Peyer's patch (tissue), 4 donors: ENCODE results near the gene GNAQ. TPM values are rescaled to one million over a fixed set of nuclear protein-coding genes. Genes with fewer than 3 reads are reported as not detected.

Experiments
- DNase-seq, 3 donors: peaks; one replicate each; pipeline ENCODE4 v3.0.0-alpha.2; 2017 to 2019
- H3K27ac ChIP-seq, 4 donors: fragments of 200-600 bp; sonication (generic); one replicate each; pipeline ENCODE4 v1.5.1; 2016 to 2019
- H3K27me3 ChIP-seq, 2 donors: fragments of 200-600 bp; sonication (generic); one replicate each; pipeline ENCODE4 v1.5.1; 2019
- H3K36me3 ChIP-seq, 3 donors: fragments of 200-600 bp; sonication (generic); one replicate each; pipeline ENCODE4 v1.5.1; 2016 to 2019
- H3K4me1 ChIP-seq, 4 donors: fragments of 200-600 bp; sonication (generic); one replicate each; pipeline ENCODE4 v1.5.1; 2016 to 2019
- H3K4me3 ChIP-seq, 4 donors: fragments of 200-600 bp; sonication (generic); 1 replicate in 3 of 4; 2 replicates in 1 of 4; pipeline ENCODE4 v1.5.1; 2016 to 2019; ENCODE audit warnings: mild to moderate bottlenecking in 1 of 4
- H3K9me3 ChIP-seq, 4 donors: fragments of 200-600 bp; sonication (generic); one replicate each; pipeline ENCODE4 v1.5.1; 2016 to 2019; ENCODE audit warnings: mild to moderate bottlenecking in 1 of 4
- POLR2A ChIP-seq, 2 donors: fragments of 450-650 bp; IDR thresholded peaks; one replicate each; pipeline ENCODE4 v1.5.1; 2017; ENCODE audit warnings: antibody characterized with exemption in 2 of 2, mild to moderate bottlenecking in 2 of 2, moderate library complexity in 2 of 2
- total RNA-seq, 4 donors: library from RNA; depleted of rRNA; stranded (reverse); fragments of >200 nt; gene quantifications; one replicate each; pipeline ENCODE4 v1.1.0, GENCODE V29; 2016
- TF ChIP-seq, protein P1 (sequence below), 6 experiments: fragments of 450-650 bp in 4 of 6; fragments of 200-600 bp in 2 of 6; sonication (generic) in 1 of 6; IDR thresholded peaks; one replicate each; pipeline ENCODE4 v1.5.1; 2017 to 2019; ENCODE audit warnings: antibody characterized with exemption in 6 of 6, mild to moderate bottlenecking in 3 of 6, moderate library complexity in 1 of 6

GNAQ gene
- total RNA-seq, 4 donors from 2014 or later = 28.7 to 45.4 (median 33.5) TPM

DNA sequence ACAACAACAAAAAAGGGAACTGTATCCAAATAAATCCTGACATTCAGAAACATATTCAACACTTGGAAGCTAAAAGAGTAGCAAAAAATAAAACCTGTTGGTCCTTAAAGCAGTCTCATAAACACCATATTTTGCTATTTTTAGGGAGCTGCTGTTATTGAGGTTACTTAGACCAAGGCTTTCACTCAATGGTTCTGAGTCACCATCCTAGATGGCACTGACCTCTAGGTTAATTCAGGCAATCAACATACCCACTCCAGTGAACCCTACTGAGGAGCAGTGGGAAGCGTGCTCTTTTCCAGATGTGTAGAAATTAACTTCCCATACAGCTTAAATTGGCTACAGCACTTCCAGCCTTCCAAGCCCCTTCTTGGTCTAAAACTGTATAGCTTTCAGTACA lies 5.2 kb downstream of the GNAQ start:
- peaks cover 0 to 47% (median 2%) of the 10 kb centered on the region in 4 donors for H3K4me1 ChIP-seq
- H3K9me3 ChIP-seq = no peaks in the 10 kb centered on the region
- no peaks in the 10 kb centered on the region for H3K27me3 ChIP-seq
- DNase-seq = peak in 1 of 3 donors; percentile 62
- peak overlapping the region in 1 of 4 donors; percentile 23 for H3K27ac ChIP-seq
- H3K36me3 ChIP-seq = no peaks in the 10 kb centered on the region
- TF ChIP-seq POLR2A (IDR thresholded peaks at IDR 0.05) = no peak
- TF ChIP-seq, protein P1, sequence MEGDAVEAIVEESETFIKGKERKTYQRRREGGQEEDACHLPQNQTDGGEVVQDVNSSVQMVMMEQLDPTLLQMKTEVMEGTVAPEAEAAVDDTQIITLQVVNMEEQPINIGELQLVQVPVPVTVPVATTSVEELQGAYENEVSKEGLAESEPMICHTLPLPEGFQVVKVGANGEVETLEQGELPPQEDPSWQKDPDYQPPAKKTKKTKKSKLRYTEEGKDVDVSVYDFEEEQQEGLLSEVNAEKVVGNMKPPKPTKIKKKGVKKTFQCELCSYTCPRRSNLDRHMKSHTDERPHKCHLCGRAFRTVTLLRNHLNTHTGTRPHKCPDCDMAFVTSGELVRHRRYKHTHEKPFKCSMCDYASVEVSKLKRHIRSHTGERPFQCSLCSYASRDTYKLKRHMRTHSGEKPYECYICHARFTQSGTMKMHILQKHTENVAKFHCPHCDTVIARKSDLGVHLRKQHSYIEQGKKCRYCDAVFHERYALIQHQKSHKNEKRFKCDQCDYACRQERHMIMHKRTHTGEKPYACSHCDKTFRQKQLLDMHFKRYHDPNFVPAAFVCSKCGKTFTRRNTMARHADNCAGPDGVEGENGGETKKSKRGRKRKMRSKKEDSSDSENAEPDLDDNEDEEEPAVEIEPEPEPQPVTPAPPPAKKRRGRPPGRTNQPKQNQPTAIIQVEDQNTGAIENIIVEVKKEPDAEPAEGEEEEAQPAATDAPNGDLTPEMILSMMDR (IDR thresholded peaks at IDR 0.05) = no peak
- no peak overlapping the region for H3K4me3 ChIP-seq

DNA sequence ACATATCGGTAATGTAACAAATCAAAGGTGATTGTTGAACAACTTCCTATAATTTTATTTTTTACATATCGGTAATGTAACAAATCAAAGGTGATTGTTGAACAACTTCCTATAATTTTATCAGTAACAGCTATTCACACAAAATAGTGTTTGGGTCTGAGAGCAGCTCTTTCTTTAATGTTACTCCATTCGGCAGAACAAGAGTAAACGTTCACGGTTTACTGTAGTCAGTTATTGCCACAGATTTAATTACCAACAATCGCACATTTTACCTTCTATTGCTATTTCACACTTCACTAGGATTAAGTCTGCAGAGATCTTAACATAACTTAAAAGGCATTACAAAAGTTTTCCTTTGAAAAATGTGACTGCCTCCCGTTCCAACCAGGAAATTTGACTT lies 6.4 kb downstream of the GNAQ start:
- peaks cover 0 to 54% (median 2%) of the 10 kb centered on the region in 4 donors for H3K4me1 ChIP-seq
- no peaks in the 10 kb centered on the region for H3K36me3 ChIP-seq
- TF ChIP-seq, protein P1 (IDR thresholded peaks at IDR 0.05) = no peak
- TF ChIP-seq POLR2A (IDR thresholded peaks at IDR 0.05) = no peak
- no peak overlapping the region for H3K4me3 ChIP-seq
- no peaks in the 10 kb centered on the region for H3K9me3 ChIP-seq
- no peak for DNase-seq
- H3K27ac ChIP-seq = no peak overlapping the region
- no peaks in the 10 kb centered on the region for H3K27me3 ChIP-seq

DNA sequence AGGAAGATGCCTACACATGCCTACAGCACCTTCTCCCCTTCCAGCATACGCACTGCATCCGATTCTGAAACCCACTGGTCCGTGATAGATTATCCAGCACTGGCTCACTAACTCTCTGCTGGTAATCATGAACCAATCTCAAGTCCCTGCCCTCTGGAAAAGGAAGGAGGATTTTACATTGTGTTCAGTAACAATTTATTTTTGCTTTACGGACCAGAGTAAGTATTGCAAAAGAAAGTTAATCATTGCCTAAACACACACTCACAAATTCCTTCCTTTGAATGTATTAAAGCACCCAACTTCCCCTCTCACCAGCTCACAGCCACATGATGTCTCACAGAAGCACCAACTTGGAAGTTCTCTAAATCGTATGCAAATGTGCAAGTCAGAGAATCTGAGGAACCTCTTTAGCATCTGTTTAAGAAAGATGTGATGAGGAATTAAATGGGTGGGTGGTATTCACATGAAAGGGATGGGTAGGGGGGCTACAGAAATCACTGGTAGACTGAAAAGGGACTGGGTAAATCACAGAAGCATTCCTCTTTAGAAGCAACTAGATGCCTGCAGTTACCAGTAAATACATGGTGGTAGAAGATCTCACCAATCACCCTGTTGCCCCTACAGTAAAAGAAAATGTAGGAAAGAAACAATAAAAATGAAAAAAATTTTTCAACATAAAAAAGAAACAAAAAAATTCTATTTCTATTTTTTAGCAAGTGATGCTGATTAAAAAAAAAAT lies 8.4 kb downstream of the GNAQ start:
- Histone ChIP-seq H3K4me3 (no peak overlapping the region), H3K4me1 (peaks cover 0 to 47% (median 2%) of the 10 kb centered on the region in 4 donors)

DNA sequence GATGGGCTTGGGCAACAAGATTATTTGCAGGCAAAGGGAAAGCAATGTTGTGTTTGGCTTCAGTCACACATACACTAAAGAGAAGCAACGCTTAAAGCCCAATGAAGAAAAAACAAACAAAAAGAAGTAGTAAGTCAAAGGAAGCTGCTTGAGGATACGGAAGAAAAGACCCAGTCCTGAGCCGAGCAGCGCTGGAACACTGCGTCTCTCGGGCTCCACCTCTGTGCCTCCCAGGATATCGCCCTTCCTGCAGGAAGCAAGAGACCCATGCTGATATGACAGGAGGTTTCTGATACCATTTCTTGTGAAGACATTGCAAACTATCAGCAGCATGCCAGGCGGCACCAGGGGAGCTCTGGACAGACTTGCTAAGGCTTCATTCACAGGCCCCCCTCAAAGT lies 9.9 kb downstream of the GNAQ start:
- no peaks in the 10 kb centered on the region for H3K36me3 ChIP-seq
- no peak for TF ChIP-seq POLR2A (IDR thresholded peaks at IDR 0.05)
- peaks cover 0 to 39% (median 2%) of the 10 kb centered on the region in 4 donors for H3K4me1 ChIP-seq
- no peak overlapping the region for H3K4me3 ChIP-seq
- no peak overlapping the region for H3K27ac ChIP-seq
- DNase-seq = no peak
- no peaks in the 10 kb centered on the region for H3K9me3 ChIP-seq
- no peaks in the 10 kb centered on the region for H3K27me3 ChIP-seq

More for the DNA sequence above, 8.4 kb downstream of the GNAQ start:
- DNase-seq = no peak
- H3K27ac ChIP-seq = peak overlapping the region in 1 of 4 donors; percentile 25
- H3K27me3 ChIP-seq = no peaks in the 10 kb centered on the region
- H3K9me3 ChIP-seq = no peaks in the 10 kb centered on the region
- H3K36me3 ChIP-seq = no peaks in the 10 kb centered on the region
- TF ChIP-seq, protein P1 (IDR thresholded peaks at IDR 0.05) = no peak
- TF ChIP-seq POLR2A (IDR thresholded peaks at IDR 0.05) = no peak

DNA sequence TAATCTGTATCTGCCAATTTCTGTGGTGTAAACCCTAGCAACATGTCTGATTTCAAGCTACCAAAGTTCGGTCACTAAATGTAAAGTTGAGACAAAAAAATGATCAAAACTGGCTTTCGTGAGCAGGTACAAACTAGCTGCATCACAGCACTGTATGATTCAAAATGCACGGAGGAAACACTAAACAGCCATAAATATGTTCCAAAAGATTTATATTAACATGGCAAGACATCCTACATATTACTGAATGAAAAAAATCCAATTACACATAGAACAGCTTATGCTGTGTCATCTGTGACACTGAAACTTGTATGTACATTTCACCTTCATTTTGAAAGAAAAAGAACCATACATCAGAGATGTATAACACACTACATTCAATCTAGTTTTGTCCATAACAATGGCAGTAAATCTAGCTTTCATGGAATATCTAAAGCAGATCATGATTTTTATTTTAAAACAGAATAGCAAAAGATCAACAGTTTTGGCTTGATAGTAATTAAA lies 14.4 kb downstream of the GNAQ start:
- no peak overlapping the region for H3K27ac ChIP-seq
- no peaks in the 10 kb centered on the region for H3K9me3 ChIP-seq
- no peaks in the 10 kb centered on the region for H3K36me3 ChIP-seq
- TF ChIP-seq, protein P1 (IDR thresholded peaks at IDR 0.05) = no peak
- H3K4me1 ChIP-seq = peaks cover 0 to 17% (median 0%) of the 10 kb centered on the region in 4 donors
- H3K27me3 ChIP-seq = no peaks in the 10 kb centered on the region
- no peak overlapping the region for H3K4me3 ChIP-seq
- no peak for DNase-seq

DNA sequence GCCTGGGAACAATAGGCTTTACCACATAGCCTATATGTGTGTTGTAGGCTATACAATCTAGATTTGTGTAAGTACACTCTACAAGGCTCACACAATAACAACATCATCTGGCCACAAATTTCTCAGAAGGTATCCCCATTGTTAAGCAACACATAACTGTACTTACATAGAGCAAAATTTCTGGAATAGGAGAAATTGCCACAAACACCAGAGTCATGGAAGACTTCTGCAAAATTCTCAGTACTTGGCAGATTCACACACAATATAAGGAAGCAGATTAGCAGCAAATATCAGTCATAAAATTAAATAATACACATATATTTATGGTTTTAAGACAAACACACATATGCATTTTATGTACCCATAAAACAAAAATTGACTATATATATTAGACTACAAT lies 16.4 kb downstream of the GNAQ start:
- no peak for DNase-seq
- Histone ChIP-seq H3K4me3 (no peak overlapping the region), H3K4me1 (peaks cover 0 to 20% (median 5%) of the 10 kb centered on the region in 4 donors), H3K36me3 (no peaks in the 10 kb centered on the region), H3K9me3 (no peaks in the 10 kb centered on the region), H3K27ac (no peak overlapping the region), H3K27me3 (no peaks in the 10 kb centered on the region)
- TF ChIP-seq POLR2A (IDR thresholded peaks at IDR 0.05) = no peak
- TF ChIP-seq, protein P1 (IDR thresholded peaks at IDR 0.05) = no peak
